Measurements from ENCODE around the gene FFAR3.
"Not testable (repeated sequence)": the region's sequence is repeated elsewhere in the genome, so short reads cannot be mapped to it uniquely, and the experiment has no call there.

FFAR3 gene

DNA sequence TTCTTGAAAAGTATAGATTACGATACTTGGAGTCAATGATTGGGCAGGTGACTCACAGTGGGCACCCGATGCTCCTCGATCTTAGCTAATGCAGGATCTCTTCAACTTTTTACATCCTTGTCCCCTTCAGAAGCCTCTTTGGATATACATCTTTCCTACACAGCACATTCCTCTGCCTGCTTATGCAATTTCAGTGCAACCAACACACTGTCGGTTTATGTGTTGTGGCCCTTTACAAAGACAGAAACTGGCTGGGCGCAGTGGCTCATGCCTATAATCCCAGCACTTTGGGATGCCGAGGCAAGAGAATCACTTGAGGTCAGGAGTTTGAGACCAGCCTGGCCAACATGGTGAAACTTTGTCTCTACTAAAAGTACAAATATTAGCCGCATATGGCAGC lies 15.2 kb downstream of the FFAR3 start:
- no peak for DNase-seq

DNA sequence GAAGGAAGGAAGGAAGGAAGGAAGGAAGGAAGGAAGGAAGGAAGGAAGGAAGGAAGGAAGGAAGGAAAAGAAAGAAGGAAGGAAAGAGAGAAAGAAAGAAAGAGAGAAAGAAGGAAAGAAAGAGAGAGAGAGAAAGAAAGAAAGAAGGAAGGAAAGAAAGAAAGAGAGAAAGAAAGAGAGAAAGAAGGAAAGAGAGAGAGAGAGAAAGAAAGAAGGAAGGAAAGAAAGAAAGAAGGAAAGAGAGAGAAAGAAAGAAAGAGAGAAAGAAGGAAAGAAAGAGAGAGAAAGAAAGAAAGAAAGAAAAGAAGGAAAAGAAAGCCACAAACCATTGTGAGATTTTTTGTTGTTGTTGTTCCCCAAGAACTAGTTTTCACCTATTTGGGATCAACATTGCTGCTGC lies 15.8 kb downstream of the FFAR3 start:
- not testable (repeated sequence) for DNase-seq

DNA sequence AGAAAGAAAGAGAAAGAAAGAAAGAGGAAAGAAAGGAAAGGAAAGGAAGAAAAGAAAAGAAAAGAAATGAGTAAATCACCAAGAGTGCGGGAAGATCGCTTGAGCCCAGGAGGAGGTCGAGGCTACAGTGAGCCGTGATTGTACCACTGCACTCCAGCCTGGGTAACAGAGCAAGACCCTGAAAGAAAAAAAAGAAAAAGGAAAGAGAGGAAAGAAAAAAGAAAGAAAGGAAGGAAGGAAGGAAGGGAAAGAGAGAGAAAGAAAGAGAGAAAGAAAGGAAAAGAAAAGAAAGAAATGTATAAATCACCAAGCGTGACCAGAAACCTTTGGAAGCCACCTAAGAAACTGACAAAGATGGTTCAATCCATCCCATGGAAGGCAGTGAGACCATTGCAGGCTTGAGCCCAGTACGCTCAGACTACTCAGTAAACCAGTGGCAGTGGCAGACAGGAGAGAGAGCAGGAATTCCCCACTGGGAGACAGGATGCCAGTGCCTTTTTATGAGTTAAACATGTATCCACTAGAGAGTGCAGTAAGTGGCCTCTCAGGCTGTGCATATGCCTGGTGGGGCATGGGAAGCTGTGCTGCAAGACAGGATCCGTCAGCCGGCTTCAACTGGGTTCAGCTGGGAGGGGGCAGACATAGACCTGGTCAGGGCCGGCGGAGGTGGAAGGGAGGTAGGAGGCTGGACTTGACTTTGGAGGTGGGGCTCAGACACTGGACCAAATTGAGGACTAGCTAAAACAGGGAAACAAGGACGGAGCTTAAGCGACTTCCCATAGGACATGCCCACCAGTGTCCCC lies 17.4 kb downstream of the FFAR3 start:
- no peak for DNase-seq

DNA sequence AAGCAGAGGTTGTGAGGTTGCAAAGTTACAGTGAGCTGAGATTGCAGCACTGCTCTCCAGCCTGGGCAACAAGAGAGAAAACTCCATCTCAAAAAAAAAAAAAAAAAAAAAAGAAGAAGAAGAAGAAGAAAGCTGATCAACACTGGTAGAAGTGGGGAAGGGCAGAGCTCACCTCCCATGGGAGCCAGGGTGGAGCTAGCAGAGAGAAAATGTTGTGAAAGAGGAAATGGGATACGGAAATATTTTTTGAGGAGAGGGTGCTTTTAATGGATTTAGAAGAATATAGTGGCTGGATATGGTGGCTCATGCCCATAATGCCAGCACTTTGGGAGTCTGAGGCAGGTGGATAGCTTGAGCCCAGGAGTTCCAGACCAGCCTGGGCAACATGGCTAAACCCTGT lies 19.4 kb downstream of the FFAR3 start:
- no peak for DNase-seq

DNA sequence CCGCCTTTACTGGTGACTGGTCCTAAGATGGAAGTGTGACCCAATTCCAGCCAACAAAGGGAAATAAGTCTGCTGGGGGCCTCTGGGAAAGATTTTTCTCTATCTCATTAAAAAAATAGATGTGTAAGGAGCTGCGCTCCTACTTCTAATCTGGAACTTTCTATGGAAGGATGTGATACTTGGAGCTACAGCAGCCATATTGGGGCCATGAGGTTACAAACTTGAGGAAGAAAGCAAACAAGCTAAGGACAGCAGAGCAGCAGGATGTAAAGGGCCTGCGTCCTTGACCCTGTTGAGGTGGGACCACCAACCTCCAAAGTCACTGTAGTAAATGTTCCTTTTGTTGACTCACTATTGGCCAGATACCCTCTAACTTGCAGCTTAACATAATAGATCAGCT lies 20.1 kb downstream of the FFAR3 start:
- DNase-seq = no peak

DNA sequence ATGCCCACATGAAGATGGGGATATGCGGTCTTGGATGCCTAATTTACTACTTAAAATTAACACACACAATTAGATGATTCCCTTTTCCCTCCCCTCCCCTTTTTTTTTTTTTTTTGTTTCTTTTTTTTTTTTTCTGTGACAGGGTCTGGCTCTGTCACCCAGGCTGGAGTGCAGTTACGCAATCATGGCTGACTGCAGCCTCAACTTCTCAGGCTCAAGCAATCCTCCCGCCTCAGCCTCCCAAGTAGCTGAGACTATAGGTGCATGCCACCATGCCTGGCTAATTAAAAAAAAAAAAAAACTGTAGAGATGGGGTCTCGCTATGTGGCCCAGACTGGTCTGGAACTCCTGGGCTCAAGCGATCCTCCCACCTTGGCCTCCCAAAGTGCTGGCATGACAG lies 21.3 kb downstream of the FFAR3 start:
- DNase-seq = not testable (repeated sequence)

DNA sequence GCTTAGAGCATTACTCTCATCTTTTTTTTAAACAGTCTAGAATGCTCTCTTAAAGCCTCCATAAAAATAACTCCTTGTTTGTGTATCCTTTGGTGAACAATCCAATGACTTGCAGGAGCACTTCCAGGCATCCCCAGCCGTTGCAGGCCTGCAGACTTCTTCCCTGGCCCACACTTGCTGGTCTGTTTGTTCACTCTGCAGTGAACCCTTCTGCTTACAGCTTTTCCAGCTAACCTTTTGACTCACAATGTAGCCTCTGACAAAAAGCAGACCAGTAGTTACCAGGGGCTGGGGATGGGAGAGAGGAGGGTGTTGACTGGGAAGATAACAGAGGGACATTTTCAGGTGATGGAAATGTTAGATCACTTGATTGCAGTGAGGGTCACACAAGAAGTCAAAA lies 21.7 kb downstream of the FFAR3 start:
- DNase-seq = no peak

DNA sequence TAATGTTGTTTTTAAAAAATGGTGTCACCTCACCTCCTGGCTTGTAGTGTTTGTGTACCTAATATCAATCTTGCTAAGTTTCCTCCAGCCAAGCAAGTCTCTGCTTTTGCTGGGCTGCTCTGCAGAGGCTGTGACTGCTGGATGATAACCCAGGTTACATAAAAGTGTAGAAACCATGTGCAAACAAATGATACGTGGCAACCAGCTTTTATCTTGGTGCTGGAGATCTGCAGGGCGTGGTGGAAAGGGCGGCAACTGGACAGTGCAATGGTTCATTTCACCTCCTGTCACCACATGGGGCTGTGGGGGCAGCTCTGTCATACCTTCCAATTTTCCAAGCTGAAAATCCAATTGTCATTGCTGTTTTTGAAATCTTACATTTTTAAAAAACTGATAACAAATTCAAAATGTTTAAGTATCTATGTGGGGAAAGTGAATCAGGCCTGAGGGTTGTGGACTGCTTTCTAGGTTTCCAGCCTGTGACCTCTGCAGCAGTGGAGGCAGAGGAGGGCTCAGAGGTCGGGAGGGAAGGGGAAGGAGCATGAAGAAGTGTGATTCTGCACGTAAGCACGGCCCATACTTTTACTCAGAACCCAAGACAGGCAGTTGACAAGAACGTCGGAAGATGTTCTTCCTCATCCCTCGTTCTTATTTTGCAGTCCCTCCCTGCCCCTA lies 22.3 kb downstream of the FFAR3 start:
- DNase-seq = no peak

DNA sequence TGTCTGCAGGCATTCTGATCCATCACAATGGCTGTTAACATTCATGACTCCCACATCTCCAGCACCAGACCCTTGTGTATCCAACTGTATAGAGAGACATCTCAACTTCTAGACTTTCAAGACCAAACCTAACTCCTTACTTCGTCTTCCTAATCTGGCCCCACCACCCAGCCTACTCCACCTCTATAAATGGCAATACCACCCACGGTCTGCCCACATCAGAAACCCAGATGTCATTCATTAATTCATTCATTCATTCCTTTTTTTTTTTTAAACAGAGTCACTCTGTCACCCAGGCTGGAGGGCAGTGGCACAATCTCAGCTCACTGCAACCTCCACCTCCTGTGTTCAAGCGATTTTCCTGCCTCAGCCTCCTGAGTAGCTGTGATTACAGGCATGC lies 23.1 kb downstream of the FFAR3 start:
- DNase-seq = no peak

DNA sequence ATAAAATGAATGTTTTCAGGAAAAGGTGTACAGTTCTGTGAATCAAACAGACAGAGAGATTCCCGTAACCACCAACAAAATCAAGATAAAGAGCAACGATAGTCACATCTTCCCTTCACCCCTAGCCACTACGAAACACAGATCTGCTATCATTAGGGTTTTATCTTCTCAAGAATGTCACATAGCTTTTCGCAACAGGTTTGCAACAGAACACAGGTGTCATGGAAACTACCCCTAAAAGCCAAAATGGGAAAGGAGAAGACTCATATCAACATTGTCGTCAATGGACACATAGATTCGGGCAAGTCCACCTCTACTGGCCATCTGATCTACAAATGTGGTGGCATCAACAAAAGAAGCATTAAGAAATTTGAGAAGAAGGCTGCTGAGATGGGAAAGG lies 23.7 kb downstream of the FFAR3 start:
- no peak for DNase-seq

DNA sequence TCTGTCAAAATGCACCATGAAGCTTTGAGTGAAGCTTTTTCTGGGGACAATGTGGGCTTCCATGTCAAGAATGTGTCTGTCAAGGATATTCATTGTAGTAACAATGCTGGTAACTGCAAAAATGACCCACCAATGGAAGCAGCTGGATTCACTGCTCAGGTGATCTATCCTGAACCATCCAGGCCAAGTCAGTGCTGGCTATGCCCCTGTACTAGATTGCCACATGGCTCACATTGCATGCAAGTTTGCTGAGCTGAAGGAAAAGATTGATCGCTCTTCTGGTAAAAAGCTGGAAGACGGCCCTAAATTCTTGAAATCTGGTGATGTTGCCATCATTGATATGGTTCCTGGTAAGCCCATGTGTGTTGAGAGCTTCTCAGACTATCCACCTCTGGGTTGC lies 25.3 kb downstream of the FFAR3 start:
- DNase-seq = no peak

DNA sequence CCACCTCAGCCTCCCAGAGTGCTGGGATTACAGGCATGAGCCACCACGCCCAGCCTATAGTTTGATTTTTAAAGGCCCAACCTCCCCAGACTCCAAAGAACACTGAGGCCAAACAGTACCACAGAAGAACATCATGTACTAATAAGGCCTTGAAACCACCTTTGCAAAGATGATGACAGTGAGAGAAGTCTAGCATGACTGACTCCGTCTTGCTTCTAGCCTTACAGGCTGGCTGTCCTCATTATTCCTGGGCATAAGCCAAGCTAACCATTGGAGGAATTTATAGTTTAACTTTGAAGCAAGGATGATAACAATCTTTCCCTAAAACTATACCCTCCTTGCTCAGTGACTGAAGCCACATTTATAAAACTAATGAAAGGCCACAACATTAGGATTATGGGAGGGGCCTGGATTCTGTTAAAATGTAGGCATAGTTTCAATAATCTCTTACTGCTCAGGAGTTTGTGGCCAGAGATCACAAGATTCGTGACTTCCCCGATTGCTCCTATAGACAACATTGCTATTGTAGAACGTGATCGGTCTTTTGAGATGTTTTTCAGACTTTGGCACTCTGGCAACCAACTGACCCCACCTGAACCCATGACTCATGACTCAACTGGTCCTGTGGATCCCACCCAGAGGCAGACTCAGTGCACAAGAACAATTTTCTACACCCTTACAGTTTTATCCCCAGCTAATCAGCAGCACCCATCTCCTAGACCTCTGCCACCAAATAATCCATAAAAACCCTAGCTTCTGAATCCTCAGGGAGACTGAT lies 30.2 kb downstream of the FFAR3 start:
- DNase-seq = no peak

DNA sequence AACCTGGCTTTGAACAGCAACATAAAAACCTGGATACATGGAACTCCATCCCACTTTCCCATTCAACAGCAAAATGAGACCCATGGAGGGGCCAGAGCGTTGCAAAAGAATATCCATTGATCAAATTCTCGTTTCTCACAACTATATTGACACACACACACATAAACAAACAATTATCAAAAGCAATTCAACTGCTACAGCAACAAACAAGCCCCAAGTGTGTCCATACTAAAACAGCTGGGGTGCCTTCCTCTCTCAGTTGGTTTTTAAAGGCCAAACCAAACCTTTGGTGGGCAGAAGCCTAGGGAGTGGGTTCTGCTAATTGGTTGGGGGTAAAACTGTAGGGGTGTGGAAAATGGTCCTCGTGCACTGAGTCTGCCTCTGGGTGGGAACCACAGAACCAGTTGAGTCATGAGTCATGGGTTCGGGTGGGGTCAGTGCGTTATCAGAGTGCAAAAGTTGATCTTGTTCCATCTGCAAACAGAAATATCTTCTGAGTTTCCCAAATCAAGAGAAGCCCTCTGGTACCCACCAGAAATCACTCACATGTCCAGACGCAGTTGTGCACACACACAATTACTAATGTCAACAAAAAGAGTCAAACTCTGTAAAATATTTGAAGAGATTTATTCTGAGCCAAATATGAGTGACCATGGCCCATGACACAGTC lies 31.1 kb downstream of the FFAR3 start:
- DNase-seq = no peak

DNA sequence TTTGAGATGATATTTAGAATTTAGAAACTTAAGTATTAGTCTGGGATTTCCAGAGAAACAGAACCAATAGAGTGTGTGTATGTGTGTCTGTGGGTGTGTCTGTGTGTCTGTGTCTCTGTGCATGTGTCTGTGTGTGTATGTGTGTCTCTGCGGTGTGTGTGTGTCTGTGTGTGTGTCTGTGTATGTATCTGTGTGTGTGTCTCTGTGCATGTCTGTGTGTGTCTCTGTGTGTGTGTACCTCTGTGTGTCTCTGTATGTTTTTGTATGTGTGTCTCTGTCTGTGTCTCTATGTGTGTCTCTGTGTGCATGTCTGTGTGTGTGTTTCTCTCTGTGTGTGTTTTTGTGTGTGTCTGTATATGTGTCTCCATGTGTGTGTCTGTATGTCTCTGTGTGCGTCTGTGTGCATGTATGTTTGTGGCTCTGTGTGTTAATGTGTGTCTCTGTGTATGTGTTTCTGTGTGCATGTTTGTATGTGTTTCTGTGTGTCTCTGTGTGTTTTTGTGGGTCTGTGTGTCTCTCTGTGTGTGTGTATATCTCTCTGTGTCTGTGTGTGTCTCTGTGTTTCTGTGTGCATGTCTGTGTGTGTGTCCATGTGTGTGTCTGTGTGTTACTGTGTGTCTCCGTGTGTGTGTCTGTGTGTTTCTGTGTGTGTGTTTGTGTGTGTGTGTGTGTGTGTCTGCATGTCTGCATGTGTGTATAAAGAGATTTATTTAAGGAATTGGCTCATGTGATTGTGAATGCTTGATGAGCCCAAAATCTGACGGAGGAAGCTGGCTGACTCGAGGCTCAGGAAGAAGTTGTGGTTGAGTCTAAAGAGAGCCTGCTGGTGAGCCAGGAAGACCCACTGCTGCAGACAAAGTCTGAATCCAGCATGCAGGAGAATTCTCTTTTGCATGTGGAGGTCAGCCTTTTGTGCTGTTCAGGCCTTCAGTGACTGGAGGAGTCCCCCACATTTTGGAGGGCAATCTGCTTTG lies 34.8 kb downstream of the FFAR3 start:
- no peak for DNase-seq

DNA sequence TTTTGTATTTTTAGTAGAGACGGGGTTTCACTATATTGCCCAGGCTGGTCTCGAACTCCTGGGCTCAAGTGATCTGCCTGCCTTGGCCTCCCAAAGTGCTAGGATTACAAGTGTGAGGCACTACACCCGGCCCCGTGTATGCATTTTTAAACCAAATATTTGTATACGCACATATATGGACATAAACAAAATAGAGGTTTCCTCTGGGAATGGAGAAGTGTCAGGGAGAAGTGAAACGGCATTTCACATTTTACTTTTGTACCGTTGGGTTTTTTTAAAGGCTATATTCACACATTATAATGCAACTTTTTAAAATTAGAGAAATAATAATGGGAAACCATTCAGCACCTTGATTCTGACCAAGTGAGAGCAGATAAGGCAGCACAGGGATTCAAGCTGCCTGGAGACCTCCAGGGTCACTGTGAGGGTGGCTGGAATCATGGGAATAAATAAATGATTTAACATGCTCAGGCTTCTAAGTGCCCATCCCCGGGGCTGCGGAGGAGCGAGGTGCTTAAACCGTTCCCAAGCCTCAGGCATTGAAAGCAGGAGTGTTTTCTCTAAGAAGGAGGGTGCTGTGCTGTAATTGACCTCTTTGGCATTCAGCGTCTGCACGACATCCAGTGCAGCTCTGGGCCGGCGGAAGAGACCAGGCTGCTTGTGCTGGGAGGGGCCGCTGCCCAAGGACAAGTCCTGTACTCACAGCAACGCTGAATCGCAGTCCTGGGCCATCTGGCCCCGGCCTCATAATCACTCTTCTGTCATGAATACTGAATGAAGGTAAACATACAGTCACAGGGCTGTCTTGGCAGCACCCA lies 37.3 kb downstream of the FFAR3 start:
- peak in 16 of 56 donors; percentile 3 to 30 (median 7) for DNase-seq

DNA sequence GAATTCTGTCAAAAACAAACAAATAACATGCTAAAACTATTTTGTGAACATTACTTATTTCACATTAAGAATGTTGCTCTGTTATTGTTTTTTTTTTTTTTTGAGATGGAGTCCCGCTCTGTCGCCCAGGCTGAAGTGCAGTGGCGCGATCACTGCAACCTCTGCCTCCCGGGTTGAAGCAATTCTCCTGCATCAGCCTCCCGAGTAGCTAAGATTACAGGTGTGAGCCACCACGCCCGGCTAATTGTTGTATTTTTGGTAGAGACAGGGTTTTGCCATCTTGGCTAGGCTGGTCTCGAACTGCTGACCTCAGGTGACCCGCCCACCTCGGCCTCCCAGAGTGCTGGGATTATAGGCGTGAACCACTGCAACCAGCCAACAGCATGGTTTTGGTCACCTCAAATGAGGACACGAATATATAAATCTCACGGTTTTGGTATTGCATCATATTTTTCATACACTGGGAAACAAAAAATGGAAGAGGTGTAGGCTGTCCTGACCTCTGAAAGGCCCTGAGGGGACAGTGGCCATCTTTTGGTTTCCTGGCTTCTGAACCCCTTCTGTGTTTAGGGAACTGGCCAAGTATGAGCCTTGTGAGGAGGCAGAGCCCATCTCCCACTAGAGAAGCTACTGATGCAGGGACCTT lies 38.1 kb downstream of the FFAR3 start:
- no peak for DNase-seq

DNA sequence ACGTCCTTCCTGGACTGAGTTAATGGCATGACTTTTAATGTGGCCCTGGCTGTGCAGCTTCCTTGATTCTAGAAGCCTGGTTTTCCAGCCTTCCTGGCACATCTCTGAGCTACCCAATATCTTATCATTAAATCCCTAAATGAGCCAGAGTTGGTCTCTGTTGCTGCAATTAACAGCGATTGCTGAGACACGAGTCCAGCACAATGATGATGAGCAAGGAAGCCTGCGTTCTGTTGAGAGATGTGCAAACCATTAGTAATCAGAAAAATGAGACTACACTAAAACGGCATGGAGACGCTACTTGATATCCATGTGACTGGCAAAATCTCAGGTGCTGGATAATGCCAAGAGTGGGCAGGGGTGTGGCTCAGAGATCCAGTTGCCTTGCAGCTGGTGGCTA lies 38.8 kb downstream of the FFAR3 start:
- DNase-seq = no peak

DNA sequence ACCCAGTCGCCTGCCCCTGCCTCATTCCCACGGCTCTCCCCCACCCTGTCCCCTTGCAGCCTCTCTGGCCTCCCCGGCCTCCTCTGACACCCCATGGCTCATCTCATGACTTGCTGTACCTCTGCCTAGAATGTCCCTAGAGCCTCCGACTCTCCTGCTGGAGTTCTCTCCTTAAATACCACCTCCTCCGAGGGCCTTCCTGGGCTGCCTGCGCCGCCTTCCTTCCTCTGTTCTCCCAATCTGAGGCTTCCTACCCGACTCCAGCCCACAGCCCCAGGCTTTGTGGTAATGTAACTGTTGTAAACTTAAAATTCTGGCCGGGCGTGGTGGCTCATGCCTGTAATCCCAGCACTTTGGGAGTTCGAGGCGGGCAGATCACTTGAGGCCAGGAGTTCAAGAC lies 40.3 kb downstream of the FFAR3 start:
- no peak for DNase-seq

DNA sequence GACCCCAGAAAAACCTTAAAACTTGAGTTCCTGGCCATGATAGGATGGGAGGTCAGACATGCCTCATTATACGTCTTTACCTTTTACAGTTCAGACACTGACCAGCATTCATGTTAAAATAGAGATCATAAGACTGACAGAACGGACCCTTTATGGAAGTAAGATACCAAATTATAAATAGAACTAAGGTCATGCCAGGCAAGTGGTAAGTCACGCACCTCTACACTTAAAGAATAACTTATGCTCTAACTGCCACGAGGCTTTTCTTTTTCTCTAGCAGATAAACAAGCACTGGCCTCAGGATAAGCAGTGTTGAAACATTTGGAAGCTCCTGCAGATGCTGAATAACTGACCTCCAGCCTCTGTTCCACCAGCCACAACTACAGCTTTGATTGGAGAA lies 41.0 kb downstream of the FFAR3 start:
- DNase-seq = no peak
